Neural crest cell (in vitro differentiated cells): ENCODE results near the gene ERN1. TPM values are rescaled to one million over a fixed set of nuclear protein-coding genes. Genes with fewer than 3 reads are reported as not detected.
A peak's percentile ranks its signal among the peaks of the same experiment; 100 is the strongest.
"Not testable (repeated sequence)": the region's sequence is repeated elsewhere in the genome, so short reads cannot be mapped to it uniquely, and the experiment has no call there.

Source experiments
- DNase-seq: peaks from one replicate; pipeline ENCODE4 v3.0.0; 2021; ENCODE audit warnings: low read depth, mixed read lengths, low spot score
- H3K27ac Mint-ChIP-seq: one replicate; pipeline ENCODE4 v1.8.0; 2021; ENCODE audit warnings: mild to moderate bottlenecking, mixed read lengths; ENCODE audit not compliant: unreplicated experiment
- H3K27me3 Mint-ChIP-seq: 2 replicates; pipeline ENCODE4 v1.8.0; 2021; ENCODE audit warnings: low read depth, mild to moderate bottlenecking, mixed read lengths
- H3K36me3 Mint-ChIP-seq: 2 replicates; pipeline ENCODE4 v1.8.0; 2021; ENCODE audit warnings: low read depth, mild to moderate bottlenecking, mixed read lengths
- H3K4me1 Mint-ChIP-seq: 2 replicates; pipeline ENCODE4 v1.8.0; 2021; ENCODE audit warnings: mixed read lengths
- H3K4me3 Mint-ChIP-seq: one replicate; pipeline ENCODE4 v1.8.0; 2021; ENCODE audit warnings: mild to moderate bottlenecking, mixed read lengths
- H3K9me3 Mint-ChIP-seq: 2 replicates; pipeline ENCODE4 v1.8.0; 2021; ENCODE audit warnings: mixed read lengths
- CTCF ChIP-seq: fragments of 200-600 bp; sonication (generic); conservative IDR thresholded peaks from 2 replicates; pipeline ENCODE4 v1.5.0; 2021; ENCODE audit warnings: antibody characterized with exemption, mild to moderate bottlenecking
- total RNA-seq: library from RNA; stranded (reverse); gene quantifications from 2 replicates; pipeline ENCODE4 v1.2.1, GENCODE V29; 2021

ERN1 gene
- total RNA-seq, 1 donor from 2014 or later: 8.5 TPM

GRCh38 chr17:64007838-64008282 lies 122.1 kb downstream of the ERN1 start:
- H3K9me3 Mint-ChIP-seq: no peaks in the 10 kb centered on the region
- peak overlapping the region; percentile 62 for H3K27ac Mint-ChIP-seq
- no peak for TF ChIP-seq CTCF
- no peak for DNase-seq
- peaks cover 17% of the 10 kb centered on the region for H3K4me1 Mint-ChIP-seq
- no peaks in the 10 kb centered on the region for H3K36me3 Mint-ChIP-seq
- H3K27me3 Mint-ChIP-seq: peaks cover 4% of the 10 kb centered on the region
- H3K4me3 Mint-ChIP-seq: no peak overlapping the region

- not testable (repeated sequence) for H3K27ac Mint-ChIP-seq, H3K4me3 Mint-ChIP-seq, DNase-seq, H3K27me3 Mint-ChIP-seq, H3K36me3 Mint-ChIP-seq, H3K9me3 Mint-ChIP-seq
- peaks cover 17% of the 10 kb centered on the region for H3K4me1 Mint-ChIP-seq
These were observed 122.7 kb downstream of the ERN1 start for GRCh38 chr17:64007089-64007837.

- no peak for TF ChIP-seq CTCF
- Mint-ChIP-seq H3K27ac (no peak overlapping the region), H3K4me1 (peaks cover 17% of the 10 kb centered on the region), H3K4me3 (no peak overlapping the region), H3K27me3 (peaks cover 4% of the 10 kb centered on the region), H3K9me3 (no peaks in the 10 kb centered on the region), H3K36me3 (no peaks in the 10 kb centered on the region)
- no peak for DNase-seq
These were observed 123.4 kb downstream of the ERN1 start for GRCh38 chr17:64006361-64007088.

- no peak for DNase-seq
- Mint-ChIP-seq H3K27me3 (peaks cover 4% of the 10 kb centered on the region), H3K27ac (no peak overlapping the region), H3K4me3 (no peak overlapping the region), H3K36me3 (no peaks in the 10 kb centered on the region), H3K9me3 (no peaks in the 10 kb centered on the region), H3K4me1 (peaks cover 17% of the 10 kb centered on the region)
- TF ChIP-seq CTCF: no peak
These were observed 124.2 kb downstream of the ERN1 start for GRCh38 chr17:64005734-64006167.

- no peaks in the 10 kb centered on the region for H3K9me3 Mint-ChIP-seq
- peaks cover 4% of the 10 kb centered on the region for H3K27me3 Mint-ChIP-seq
- H3K4me3 Mint-ChIP-seq: no peak overlapping the region
- H3K4me1 Mint-ChIP-seq: peaks cover 17% of the 10 kb centered on the region
- H3K36me3 Mint-ChIP-seq: no peaks in the 10 kb centered on the region
- no peak for TF ChIP-seq CTCF
- peak overlapping the region; percentile 67 for H3K27ac Mint-ChIP-seq
- DNase-seq: no peak
These were observed 124.8 kb downstream of the ERN1 start for GRCh38 chr17:64004903-64005733.
